PC-3 (cell line): ENCODE measurements around the gene KCNJ10. TPM values are rescaled to one million over a fixed set of nuclear protein-coding genes. Genes with fewer than 3 reads are reported as not detected.

Source experiments
- ATAC-seq: fragments of 200-7000 bp; cut with Tn5 transposase; 2 replicates; pipeline ENCODE4 v1.9.1; 2020; ENCODE audit warnings: mild to moderate bottlenecking, moderate library complexity
- BruUV-seq: library from RNA; stranded (reverse); fragments of 400-500 nt; replicated peaks from 2 replicates; lab custom pipeline; 2021; lab: Mats Ljungman, UMichigan
- CTCF ChIA-PET: fragments of 300-600 bp; sonication (Branson Sonifier 250); formaldehyde crosslinking; loops from one replicate; lab custom pipeline; 2022; ENCODE audit warnings: antibody characterized with exemption; lab: Charles Lee
- POLR2A ChIA-PET: fragments of 300-600 bp; sonication (Branson Sonifier 250); formaldehyde crosslinking; loops from one replicate; lab custom pipeline; 2022; ENCODE audit warnings: antibody characterized with exemption; ENCODE audit not compliant: unreplicated experiment; lab: Charles Lee
- DNase-seq: peaks from one replicate; pipeline ENCODE4 v3.0.0-alpha.2; 2015
- H2AFZ ChIP-seq: fragments of 300-600 bp; sonication (generic); 2 replicates; pipeline ENCODE4 v1.6.0; 2016; ENCODE audit warnings: antibody characterized with exemption, low read length
- H3F3A ChIP-seq: fragments of 300-600 bp; sonication (generic); one replicate; pipeline ENCODE4 v1.6.0; 2017; ENCODE audit warnings: antibody characterized with exemption, low read length, control low read depth, mild to moderate bottlenecking; ENCODE audit not compliant: unreplicated experiment
- H3K27ac ChIP-seq: fragments of 300-600 bp; sonication (generic); 2 replicates; pipeline ENCODE4 v1.5.1; 2016; ENCODE audit warnings: mild to moderate bottlenecking, low read length
- H3K27me3 ChIP-seq: fragments of 300-600 bp; sonication (generic); 2 replicates; pipeline ENCODE4 v1.6.1; 2016; ENCODE audit warnings: low read length, mixed read lengths
- H3K36me3 ChIP-seq: fragments of 300-600 bp; sonication (generic); 2 replicates; pipeline ENCODE4 v1.6.1; 2016; ENCODE audit warnings: low read depth, mixed run types, low read length, mixed read lengths
- H3K4me1 ChIP-seq: fragments of 300-600 bp; sonication (generic); 2 replicates; pipeline ENCODE4 v1.5.1; 2016; ENCODE audit warnings: low read length; ENCODE audit not compliant: insufficient read depth
- H3K4me2 ChIP-seq: fragments of 300-600 bp; sonication (generic); 2 replicates; pipeline ENCODE4 v1.6.0; 2016; ENCODE audit warnings: low read length
- H3K4me3 ChIP-seq: fragments of 300-600 bp; sonication (generic); 2 replicates; pipeline ENCODE4 v1.5.1; 2016; ENCODE audit warnings: mild to moderate bottlenecking, low read length, mixed read lengths
- H3K79me2 ChIP-seq: fragments of 300-600 bp; sonication (generic); 2 replicates; pipeline ENCODE4 v1.6.1; 2017; ENCODE audit warnings: low read length, mixed read lengths
- H3K9ac ChIP-seq: fragments of 300-600 bp; sonication (generic); 2 replicates; pipeline ENCODE4 v1.6.0; 2016; ENCODE audit warnings: mild to moderate bottlenecking, low read length
- H3K9me2 ChIP-seq: fragments of 300-600 bp; sonication (generic); replicated peaks from 2 replicates; pipeline ENCODE4 v1.6.1; 2016; ENCODE audit warnings: mixed run types, low read length, mixed read lengths
- H3K9me3 ChIP-seq: fragments of 300-600 bp; sonication (generic); 2 replicates; pipeline ENCODE4 v1.6.1; 2016; ENCODE audit warnings: low read length, mixed read lengths
- H4K20me1 ChIP-seq: fragments of 300-600 bp; sonication (generic); 2 replicates; pipeline ENCODE4 v1.6.1; 2016; ENCODE audit warnings: low read length, mixed read lengths
- EZH2 ChIP-seq: fragments of 300-600 bp; sonication (generic); IDR thresholded peaks from one replicate; pipeline ENCODE4 v1.6.1; 2017; ENCODE audit warnings: antibody characterized with exemption, mild to moderate bottlenecking, low read length; ENCODE audit not compliant: unreplicated experiment
- EZH2phosphoT487 ChIP-seq: fragments of 300-600 bp; sonication (generic); IDR thresholded peaks from 2 replicates; pipeline ENCODE4 v1.6.1; 2018; ENCODE audit warnings: mild to moderate bottlenecking, antibody characterized with exemption, low read length, borderline replicate concordance
- intact Hi-C: fragments of 100-400 bp; cut with micrococcal nuclease; formaldehyde crosslinking; loops from 2 replicates; pipeline ENCODE4 v1.9.0; 2023
- total RNA-seq: library from RNA; depleted of rRNA; stranded (reverse); fragments of >200 nt; gene quantifications from 2 replicates; pipeline ENCODE4 v1.2.3, GENCODE V29; 2014
- TF ChIP-seq, protein P1 (sequence below): fragments of 300-600 bp; sonication (generic); conservative IDR thresholded peaks from 2 replicates; pipeline ENCODE4 v1.5.1; 2017; ENCODE audit warnings: antibody characterized with exemption, low read depth, mild to moderate bottlenecking, low read length

KCNJ10 gene
- total RNA-seq, 1 experiment from 2014 or later = 0.15 TPM

- Histone ChIP-seq H3K9me3 (no peaks in the 10 kb centered on the region), H3K36me3 (no peaks in the 10 kb centered on the region), H3K27me3 (peaks cover 67% of the 10 kb centered on the region), H3F3A (no peaks in the 10 kb centered on the region), H3K27ac (no peak overlapping the region), H4K20me1 (no peaks in the 10 kb centered on the region), H3K4me2 (no peak overlapping the region), H3K4me3 (no peak overlapping the region), H3K79me2 (no peaks in the 10 kb centered on the region), H3K9ac (no peak overlapping the region), H2AFZ (no peak overlapping the region), H3K9me2 (no peaks in the 10 kb centered on the region), H3K4me1 (no peaks in the 10 kb centered on the region)
- ChIA-PET POLR2A (no interaction called here), CTCF (no interaction called here)
- no peak; the same call in 1 of the 2 replicates for ATAC-seq
- BruUV-seq = no TSS peak
- TF ChIP-seq, protein P1, sequence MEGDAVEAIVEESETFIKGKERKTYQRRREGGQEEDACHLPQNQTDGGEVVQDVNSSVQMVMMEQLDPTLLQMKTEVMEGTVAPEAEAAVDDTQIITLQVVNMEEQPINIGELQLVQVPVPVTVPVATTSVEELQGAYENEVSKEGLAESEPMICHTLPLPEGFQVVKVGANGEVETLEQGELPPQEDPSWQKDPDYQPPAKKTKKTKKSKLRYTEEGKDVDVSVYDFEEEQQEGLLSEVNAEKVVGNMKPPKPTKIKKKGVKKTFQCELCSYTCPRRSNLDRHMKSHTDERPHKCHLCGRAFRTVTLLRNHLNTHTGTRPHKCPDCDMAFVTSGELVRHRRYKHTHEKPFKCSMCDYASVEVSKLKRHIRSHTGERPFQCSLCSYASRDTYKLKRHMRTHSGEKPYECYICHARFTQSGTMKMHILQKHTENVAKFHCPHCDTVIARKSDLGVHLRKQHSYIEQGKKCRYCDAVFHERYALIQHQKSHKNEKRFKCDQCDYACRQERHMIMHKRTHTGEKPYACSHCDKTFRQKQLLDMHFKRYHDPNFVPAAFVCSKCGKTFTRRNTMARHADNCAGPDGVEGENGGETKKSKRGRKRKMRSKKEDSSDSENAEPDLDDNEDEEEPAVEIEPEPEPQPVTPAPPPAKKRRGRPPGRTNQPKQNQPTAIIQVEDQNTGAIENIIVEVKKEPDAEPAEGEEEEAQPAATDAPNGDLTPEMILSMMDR = no peak
- TF ChIP-seq EZH2phosphoT487 (no peak), EZH2 (no peak)
- intact Hi-C loops = no loop called here
- no peak for DNase-seq
Measured at GRCh38 chr1:160056648-160057169, 13.3 kb downstream of the KCNJ10 start.

DNA sequence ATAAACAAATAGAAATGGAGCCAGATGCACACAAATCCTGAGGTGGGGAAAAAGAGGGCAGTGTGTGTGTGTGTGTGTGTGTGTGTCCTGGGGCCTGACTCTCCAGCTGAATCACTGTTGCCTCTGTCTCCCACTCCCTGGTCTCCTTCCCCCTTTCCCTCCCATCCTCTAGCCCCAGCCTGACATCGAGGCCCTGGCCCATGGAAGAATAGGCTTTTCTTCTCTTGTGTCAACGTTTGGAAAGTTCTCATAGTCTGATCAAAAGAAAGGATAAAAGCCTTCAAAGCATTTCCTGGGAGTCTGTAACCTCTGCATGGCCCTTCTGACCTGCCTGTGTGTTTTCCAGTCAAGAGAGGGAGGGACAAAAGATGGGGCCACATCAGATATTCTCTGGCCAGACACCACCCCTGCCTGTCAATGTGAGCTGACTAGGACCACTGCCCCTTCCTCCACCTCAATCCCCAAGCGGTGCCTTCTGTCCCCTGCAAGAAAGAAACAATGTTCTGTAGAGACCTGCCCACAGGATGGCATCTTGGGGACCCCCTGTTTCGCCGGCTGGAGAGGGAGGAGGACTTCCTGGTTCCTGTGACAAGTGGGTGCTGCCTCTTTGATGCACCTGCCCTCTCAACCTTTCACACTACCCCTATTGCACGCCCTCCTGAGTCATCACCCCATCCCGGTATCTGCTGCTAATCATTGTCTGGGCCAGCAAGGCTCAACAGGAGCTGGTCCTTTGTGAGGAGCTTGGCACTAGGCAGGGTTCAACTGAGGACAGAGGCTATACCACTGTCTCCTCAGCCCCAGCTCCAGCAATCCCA lies 16.2 kb downstream of the KCNJ10 start:
- Histone ChIP-seq H3K4me1 (no peaks in the 10 kb centered on the region), H3K27me3 (peaks cover 65% of the 10 kb centered on the region), H3K79me2 (no peaks in the 10 kb centered on the region), H3K9me2 (no peaks in the 10 kb centered on the region), H4K20me1 (no peaks in the 10 kb centered on the region), H3K36me3 (no peaks in the 10 kb centered on the region), H3K27ac (no peak overlapping the region), H3K9ac (no peak overlapping the region), H3K9me3 (no peaks in the 10 kb centered on the region), H3F3A (no peaks in the 10 kb centered on the region), H2AFZ (no peak overlapping the region), H3K4me2 (no peak overlapping the region), H3K4me3 (no peak overlapping the region)
- ChIA-PET CTCF (no interaction called here), POLR2A (no interaction called here)
- ATAC-seq (no peak), DNase-seq (no peak)
- BruUV-seq = no TSS peak
- intact Hi-C loops = no loop called here
- TF ChIP-seq EZH2 (no peak), EZH2phosphoT487 (no peak)
- TF ChIP-seq, protein P1 = no peak

DNA sequence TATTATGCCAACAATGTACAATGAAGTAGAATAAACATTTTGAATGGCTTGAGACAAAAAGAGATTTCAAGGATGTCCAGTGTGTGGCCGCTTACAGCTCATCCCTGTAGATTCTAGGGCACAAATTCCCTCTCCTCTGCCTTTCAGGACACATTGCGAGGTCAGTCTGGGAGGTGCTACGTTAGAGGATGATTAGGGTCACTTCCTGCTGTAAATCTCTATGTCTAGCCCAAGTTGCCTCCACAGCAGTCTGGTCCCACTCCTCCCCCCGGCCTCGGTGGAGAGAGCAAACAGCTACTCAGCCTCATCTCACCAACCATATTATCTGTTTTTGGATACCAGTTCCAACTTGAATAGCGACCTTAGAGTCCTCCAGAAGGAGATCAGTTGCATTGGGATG lies 17.0 kb downstream of the KCNJ10 start:
- Histone ChIP-seq H3K9ac (no peak overlapping the region), H3K27ac (no peak overlapping the region), H3K4me2 (no peak overlapping the region), H3K4me1 (no peaks in the 10 kb centered on the region), H3K4me3 (no peak overlapping the region), H3K79me2 (no peaks in the 10 kb centered on the region), H4K20me1 (no peaks in the 10 kb centered on the region), H3K9me2 (no peaks in the 10 kb centered on the region), H3K36me3 (no peaks in the 10 kb centered on the region), H3F3A (no peaks in the 10 kb centered on the region), H3K9me3 (no peaks in the 10 kb centered on the region), H2AFZ (no peak overlapping the region), H3K27me3 (peaks cover 73% of the 10 kb centered on the region)
- ChIA-PET POLR2A (no interaction called here), CTCF (no interaction called here)
- intact Hi-C loops = no loop called here
- TF ChIP-seq, protein P1 = no peak
- TF ChIP-seq EZH2 = no peak
- no peak for TF ChIP-seq EZH2phosphoT487
- BruUV-seq = no TSS peak
- DNase-seq (no peak), ATAC-seq (no peak)
